LoVo (cell line): ENCODE data around the gene DDX59.

Experiments used
- DNase-seq: peaks from one replicate; pipeline ENCODE4 v3.0.0-alpha.2; 2016; ENCODE audit warnings: low spot score

Gene DDX59

DNA sequence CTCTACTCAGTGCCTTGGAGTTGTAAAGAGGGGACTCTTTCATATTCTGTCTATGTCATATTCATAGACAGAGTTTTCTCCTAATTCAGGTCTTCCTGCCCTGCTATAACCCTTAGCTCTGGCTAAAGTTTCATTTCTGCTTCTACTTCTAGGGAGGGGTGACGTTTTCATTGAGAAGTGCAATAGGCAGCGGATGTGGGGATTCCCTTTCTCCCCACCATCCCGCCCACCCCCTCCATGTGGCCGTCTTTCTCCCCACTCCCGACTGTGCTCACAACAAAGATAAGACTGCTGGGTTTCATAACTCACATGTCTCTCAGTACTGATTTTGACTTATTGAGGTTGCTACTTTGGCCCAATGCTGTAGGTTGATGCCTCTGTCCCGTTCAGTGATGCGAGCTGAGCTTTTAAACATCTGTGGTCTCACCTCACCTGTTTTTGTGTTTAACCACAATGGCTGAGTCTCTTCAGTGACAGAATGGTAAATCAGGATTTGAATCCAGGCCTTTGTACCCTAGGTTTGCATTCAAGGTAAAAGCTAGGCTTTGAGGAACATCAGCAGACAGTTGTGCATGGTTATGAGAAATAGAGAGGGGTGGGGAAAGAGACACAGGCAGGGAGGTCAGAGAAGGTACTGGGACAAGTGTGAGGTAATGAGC lies 41.4 kb downstream of the DDX59 start:
- no peak for DNase-seq

DNA sequence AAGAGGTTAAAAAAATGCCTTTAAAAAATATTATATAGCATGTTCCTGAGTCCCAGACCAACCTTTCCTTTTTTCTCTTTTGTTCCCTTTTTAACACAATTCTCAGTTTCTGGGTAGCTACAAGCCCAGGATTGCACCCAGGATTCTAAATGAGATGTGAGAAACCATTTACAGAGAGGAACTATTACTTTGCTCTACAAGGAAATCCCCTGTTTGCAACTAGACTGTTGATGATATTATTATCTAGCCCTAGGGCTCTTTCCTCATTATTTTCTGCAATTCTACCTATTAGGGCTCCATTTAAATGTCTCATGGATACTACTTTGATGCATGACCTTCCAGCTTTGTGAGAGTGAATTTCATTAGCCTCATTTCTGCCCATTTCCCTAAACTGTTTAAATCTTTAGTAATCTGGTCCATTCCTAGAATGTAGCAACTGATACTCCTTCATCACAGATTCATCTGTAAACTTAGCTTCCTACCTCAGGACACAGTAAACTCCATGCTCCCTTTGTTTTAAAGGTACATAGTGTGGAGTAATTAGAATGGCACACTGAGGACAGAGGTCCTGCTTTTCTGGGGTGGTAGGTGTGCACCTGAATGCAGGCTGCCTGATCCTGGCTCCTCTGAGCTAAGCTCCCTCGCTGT lies 42.0 kb downstream of the DDX59 start:
- DNase-seq, result no peak

DNA sequence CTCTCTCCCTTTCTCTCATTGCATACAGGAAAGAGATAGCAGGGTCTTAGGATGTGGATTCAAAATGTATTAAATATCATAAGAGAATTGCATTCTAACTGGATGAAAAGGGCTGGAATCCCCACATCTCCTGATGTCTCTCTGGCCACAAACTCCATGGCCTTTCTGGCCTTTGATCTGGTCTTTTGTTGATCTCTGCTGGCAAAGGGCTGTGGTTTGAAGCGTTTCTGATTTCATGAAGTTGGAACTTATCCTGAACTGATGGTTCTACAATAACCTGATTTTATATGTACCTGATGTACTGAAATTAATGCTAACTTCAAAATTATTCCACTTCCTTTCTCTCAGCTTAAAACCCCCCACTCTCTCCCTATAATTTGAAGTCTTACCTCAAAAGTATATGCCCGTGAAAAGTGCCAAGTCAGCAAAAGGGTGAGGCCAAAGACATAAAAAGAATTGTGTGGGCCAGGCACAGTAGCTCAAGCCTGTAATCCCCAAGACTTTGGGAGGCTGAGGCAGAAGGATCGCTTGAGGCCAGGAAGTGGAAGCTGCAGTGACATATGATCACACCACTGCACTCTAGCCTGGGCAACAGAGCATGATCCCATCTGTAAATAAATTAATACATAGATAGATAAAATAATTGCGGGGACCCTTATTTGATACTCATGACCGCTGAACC lies 42.7 kb downstream of the DDX59 start:
- no peak for DNase-seq

DNA sequence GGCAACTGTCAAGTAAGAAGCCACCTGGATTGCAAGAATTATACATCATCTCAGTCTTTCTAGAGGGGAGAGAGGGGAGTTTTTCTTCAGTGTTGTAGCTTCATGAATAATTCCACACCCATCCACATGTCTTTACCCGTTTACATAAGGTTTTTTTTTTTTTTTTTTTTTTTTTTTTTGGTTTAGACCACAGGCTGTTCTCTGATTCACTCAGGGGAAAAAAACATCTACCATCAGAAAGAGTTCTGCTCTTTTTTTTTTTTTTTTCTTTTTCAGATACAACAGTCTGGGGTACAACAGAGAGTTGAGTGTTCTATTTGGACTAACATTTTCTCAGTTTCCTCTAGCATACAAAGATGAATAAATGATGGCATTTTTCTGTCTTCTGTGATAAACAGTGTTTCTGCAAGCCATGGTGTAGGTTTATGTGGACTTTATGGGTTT lies 44.3 kb downstream of the DDX59 start:
- no peak for DNase-seq

DNA sequence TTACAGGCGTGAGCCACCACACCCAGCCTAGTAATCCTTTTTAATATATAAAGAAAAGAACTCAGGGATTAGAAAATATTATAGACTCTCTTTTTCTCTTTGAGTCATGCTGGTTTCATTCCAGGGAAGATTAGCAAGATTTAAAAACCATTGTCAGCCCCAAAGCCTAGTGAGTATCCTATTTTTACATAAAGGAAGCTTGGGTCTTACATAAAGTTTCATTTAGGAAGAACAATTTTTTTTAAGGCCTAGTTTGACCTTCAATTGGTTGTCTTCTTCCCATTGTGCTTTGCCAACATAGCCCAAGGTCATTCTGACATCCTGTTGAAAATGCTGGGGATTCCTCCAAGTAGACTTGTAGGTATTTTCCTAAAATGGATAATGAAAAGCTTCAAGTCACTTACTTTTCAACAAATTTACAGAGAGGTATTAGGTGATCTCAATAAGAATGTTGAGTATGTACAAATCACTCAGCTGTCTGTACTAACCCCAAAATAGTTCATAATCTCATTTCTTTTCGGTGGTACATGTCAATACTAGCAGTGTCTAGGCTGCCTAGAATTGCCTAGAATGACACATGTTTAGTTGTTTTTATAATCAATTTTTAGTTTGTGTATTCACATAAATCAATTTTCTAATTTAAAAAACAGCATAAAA lies 44.9 kb downstream of the DDX59 start:
- DNase-seq, result no peak

DNA sequence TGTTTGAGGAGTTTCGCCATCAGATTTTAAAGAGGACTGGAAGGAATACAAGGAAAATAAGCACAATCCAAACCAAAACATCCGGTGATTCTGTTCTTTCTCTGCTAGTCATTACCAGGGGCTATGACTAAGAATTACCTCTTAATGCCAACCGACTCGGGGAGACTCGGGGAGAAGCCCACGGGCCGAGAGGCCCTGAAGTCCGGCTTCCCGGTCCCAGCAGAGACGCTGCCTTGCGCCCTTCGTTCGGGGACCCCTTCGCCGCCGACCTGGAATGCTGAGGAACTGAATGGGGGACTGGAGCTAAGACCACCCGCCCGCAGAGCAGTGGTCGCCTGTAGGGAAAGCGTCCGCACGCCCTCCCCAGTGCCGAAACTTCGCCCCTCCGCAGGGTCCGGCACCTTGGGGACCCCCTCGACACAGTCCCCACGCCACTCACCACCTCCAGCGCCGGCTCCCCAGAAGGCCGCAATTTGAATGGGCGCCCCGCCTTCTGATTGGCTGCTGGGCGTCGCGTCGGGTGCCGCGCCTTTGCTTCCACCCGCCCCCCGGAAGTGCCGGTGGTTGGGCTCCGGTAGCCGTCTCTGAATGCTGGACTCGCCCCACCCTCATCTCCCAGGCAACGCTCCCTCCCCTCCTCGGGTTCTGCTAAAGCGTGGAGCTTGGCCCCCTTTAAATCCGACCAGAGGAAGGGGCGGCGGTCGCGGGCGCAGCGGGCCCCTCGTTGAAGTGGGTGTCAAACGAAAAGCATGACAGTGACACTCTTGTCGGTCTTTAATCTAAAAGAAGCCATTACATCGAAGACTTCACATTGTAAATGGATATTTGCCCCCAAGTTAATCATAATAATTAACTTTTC lies 49.2 kb downstream of the DDX59 start, which contains the start of gene KIF14:
Gene KIF14, minus strand, starts transcription at position 479 of the 859 bp plus-strand sequence. CDS start 2,028 bp downstream, outside the sequence.
- DNase-seq, result peak; percentile 93

DNA sequence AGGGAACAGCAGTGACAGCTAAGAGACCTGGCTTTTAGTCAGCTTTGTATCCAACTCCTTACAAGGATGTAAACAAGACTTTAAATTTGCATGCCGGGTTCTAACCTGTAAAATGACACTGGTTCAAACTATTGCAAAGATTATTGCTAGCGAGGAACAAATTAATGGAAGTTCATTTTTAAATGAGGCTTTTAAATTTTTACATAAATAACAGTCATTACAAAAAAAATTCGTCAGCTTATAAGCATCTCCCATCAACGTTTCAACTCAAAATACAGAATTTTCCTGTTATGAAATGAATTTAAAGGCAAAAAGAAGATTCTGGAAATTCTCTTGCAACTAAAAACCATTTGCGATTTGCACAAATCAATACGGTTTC lies 49.8 kb downstream of the DDX59 start:
- DNase-seq, result no peak

DNA sequence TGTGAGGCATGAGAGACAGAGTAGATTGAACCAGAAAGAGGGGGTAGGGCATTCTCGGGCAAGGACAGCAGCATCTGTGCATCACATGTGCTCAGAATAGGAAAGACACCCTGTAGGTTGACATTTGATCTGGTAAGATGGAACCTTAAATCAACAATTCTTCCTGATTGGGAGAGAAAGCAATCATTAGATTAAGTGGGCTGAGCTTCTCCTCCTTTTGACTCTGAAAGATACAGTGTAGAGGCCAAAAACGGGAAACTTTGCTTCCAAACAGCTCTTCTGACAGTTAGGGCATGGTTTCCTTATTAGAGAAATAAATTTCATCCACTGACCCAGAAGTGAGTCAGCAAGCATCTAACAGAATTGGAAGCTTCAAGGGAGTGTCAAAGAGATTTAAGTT lies 58.9 kb downstream of the DDX59 start:
- DNase-seq, result no peak

DNA sequence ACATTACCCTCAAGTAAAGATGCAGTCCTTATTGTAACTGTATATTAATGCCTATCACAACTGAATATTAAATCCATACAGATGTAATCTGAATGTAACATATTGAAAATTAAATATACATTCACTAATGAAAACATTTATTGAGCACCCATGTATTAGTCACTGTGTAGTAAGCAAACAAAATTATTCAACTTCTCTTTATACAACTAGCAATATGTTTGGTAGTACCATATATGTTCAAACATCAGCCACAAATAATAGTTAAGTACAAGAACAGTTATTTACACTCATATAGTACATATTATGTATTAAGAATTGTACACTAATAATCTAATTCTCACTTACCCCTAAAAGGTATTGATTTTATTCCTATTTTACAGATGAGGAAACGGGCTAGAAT lies 67.1 kb downstream of the DDX59 start:
- DNase-seq, result no peak
